ENCODE measurements around the gene MARCHF6. TPM values are rescaled to one million over a fixed set of nuclear protein-coding genes. Genes with fewer than 3 reads are reported as not detected.

MARCHF6 gene
- total RNA-seq, 4 donors from 2014 or later, result 76.5 to 121 (median 92.9) TPM

DNA sequence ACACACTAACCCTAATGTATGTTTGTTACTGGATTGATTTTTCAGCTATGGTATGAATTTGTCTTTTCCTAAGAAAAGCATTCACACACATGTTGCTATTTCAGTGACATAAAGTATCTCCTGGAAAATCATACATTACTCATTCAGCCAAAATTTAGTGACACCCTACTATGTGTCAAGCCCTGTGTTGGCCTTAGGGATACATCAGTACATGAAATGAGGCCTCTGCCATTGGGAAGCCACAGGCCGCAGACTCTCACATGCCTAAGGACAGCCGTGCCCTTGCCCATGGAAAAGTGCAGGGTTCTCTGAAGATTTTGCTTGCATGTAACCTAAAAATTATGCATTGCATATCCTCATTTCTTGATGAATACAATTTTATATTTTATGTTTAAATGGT lies 5.2 kb upstream of the MARCHF6 start:
- H3K27me3 ChIP-seq, result no peaks in the 10 kb centered on the region
- TF ChIP-seq, protein P1, sequence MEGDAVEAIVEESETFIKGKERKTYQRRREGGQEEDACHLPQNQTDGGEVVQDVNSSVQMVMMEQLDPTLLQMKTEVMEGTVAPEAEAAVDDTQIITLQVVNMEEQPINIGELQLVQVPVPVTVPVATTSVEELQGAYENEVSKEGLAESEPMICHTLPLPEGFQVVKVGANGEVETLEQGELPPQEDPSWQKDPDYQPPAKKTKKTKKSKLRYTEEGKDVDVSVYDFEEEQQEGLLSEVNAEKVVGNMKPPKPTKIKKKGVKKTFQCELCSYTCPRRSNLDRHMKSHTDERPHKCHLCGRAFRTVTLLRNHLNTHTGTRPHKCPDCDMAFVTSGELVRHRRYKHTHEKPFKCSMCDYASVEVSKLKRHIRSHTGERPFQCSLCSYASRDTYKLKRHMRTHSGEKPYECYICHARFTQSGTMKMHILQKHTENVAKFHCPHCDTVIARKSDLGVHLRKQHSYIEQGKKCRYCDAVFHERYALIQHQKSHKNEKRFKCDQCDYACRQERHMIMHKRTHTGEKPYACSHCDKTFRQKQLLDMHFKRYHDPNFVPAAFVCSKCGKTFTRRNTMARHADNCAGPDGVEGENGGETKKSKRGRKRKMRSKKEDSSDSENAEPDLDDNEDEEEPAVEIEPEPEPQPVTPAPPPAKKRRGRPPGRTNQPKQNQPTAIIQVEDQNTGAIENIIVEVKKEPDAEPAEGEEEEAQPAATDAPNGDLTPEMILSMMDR (IDR thresholded peaks at IDR 0.05), result no peak
- no peak for TF ChIP-seq EP300 (IDR thresholded peaks at IDR 0.05)
- no peak for TF ChIP-seq POLR2A (IDR thresholded peaks at IDR 0.05; ENCODE audit: low read depth)
- TF ChIP-seq POLR2AphosphoS5 (IDR thresholded peaks at IDR 0.05), result no peak
- DNase-seq (ENCODE audit: extremely low spot score), result no peak
- 90% methylated on average over 2 of the region's 2 CpGs for WGBS
- H3K4me1 ChIP-seq, result peaks cover 5 to 17% (median 12%) of the 10 kb centered on the region in 4 donors
- H3K4me3 ChIP-seq, result no peak overlapping the region
- no peaks in the 10 kb centered on the region for H3K36me3 ChIP-seq
- intact Hi-C loops (cut with DNase I), result no loop called here
- H3K9me3 ChIP-seq, result no peaks in the 10 kb centered on the region
- no peak overlapping the region for H3K27ac ChIP-seq (replicated peaks in 1 of 4)

DNA sequence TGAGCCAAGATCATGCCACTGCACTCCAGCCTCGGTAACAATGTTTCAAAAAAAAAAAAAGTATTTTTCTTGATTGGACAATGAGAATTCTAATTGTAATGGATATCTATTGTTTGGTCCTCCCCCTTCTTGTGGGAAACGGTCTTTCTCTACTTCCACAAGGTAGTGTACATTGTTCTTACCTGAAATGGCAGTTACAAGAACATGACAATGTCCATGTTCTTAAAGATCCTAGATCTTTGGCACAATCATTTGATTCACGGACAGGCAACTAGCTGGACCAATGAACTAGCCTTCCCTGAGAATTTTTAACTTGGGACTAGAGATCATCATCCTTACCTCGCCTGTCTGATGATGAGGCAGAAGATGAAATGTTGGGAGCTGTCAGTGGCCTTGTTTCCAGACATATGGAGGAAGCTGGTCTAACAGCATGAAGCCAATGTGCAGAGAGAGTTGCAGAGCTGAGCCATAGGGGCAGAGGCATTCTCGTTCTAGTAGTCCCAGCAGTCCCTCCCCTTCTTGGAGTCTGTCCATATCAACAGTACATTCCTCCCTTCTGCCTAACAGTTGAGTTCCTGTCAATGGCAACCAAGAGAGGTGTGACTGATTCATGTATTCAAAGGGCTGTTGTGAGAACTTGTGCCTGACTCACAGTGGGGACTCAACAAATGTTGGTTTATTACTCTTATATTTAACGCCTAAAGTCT lies 2.1 kb upstream of the MARCHF6 start:
- H3K4me1 ChIP-seq, result peaks cover 14 to 33% (median 26%) of the 10 kb centered on the region in 4 donors
- peak overlapping the region in 2 of 4 donors; percentile 97 to 98 for H3K27ac ChIP-seq (replicated peaks in 1 of 4)
- intact Hi-C loops (cut with DNase I), result loop anchor here (5.0 kb wide), 1 partner anchor 64 kb away; no protein-coding TSS in a partner anchor
- no peak overlapping the region for H3K4me3 ChIP-seq
- H3K36me3 ChIP-seq, result no peaks in the 10 kb centered on the region
- 87% methylated on average over 6 of the region's 6 CpGs for WGBS
- TF ChIP-seq EP300 (IDR thresholded peaks at IDR 0.05) (no peak), POLR2A (IDR thresholded peaks at IDR 0.05; ENCODE audit: low read depth) (no peak), POLR2AphosphoS5 (IDR thresholded peaks at IDR 0.05) (no peak)
- TF ChIP-seq, protein P1 (IDR thresholded peaks at IDR 0.05), result no peak
- H3K9me3 ChIP-seq, result no peaks in the 10 kb centered on the region
- H3K27me3 ChIP-seq, result no peaks in the 10 kb centered on the region
- DNase-seq (ENCODE audit: extremely low spot score), result no peak

DNA sequence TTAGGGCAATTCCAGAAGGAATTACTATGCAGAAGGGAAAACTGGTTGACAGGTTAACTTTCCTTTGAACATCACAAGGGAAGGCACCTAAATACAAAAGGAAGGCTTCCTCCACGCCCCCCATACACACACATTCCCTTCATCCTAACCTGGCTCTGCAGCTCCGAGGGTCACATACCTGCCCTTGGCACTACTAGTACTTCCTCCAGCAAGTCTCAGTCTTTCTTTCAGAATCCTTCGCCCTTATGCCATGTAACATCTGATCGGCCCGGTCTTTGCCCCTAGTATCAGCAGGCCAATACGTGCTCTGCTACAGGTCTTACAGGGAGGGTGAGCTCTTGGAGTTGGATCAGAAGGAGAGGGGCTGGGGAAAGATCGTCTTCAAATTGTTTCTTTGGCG lies 1.6 kb upstream of the MARCHF6 start:
- no peak for DNase-seq (ENCODE audit: extremely low spot score)
- 91% methylated on average over 8 of the region's 8 CpGs for WGBS
- Histone ChIP-seq H3K9me3 (no peaks in the 10 kb centered on the region), H3K36me3 (no peaks in the 10 kb centered on the region), H3K4me1 (peaks cover 19 to 38% (median 32%) of the 10 kb centered on the region in 4 donors), H3K27me3 (no peaks in the 10 kb centered on the region), H3K27ac (replicated peaks in 1 of 4) (peak overlapping the region; percentile 97 to 98 (median 98)), H3K4me3 (no peak overlapping the region)
- no peak for TF ChIP-seq POLR2AphosphoS5 (IDR thresholded peaks at IDR 0.05)
- TF ChIP-seq, protein P1 (IDR thresholded peaks at IDR 0.05), result no peak
- no peak for TF ChIP-seq EP300 (IDR thresholded peaks at IDR 0.05)
- TF ChIP-seq POLR2A (IDR thresholded peaks at IDR 0.05; ENCODE audit: low read depth), result no peak
- intact Hi-C loops (cut with DNase I), result loop anchor here (5.0 kb wide), 1 partner anchor 65 kb away; no protein-coding TSS in a partner anchor

DNA sequence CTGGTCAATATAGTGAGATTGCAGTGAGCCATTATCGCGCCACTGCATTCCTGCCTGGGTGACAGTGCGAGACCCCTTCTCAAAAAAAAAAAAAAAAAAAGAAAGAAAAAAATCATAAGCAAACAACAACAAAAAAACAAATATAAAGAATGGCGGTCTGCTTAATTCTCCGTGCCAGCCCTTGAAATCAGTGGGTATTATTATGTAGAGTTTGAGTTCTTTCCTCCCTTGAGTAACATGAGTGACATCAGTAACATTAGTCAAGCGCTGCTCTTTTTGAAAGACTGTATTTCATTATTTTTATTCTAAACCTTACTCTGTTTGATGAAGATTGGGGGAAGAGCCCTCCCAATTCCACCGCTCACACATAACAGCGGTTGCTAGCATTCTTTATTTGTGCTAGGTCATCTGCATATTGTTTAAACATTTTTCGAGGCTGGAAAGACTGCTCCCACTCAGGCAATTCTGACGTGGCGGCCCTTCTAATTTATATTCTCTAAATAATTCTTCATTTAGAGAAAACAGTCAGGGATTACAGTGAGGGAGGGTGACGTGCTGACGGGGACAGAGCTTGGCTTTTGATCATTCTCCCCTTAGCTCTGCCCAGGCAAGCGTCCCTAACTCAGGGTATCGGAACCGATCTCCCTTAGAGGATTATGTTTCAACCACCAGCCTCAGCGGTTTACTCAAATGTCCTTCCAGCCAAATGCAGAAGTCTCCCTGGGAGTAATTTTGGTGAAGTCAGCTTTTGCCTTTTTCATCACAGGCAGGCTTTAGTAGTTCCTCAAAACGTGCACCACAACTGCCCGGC lies 860 bp upstream of the MARCHF6 start:
- 25% methylated on average over 18 of the region's 19 CpGs for WGBS
- intact Hi-C loops (cut with DNase I), result loop anchor here (5.0 kb wide), 1 partner anchor 65 kb away; no protein-coding TSS in a partner anchor
- peak overlapping the region; percentile 83 to 97 (median 93) for H3K4me3 ChIP-seq
- H3K4me1 ChIP-seq, result peaks cover 23 to 46% (median 39%) of the 10 kb centered on the region in 4 donors
- no peak for TF ChIP-seq EP300 (IDR thresholded peaks at IDR 0.05)
- TF ChIP-seq POLR2AphosphoS5 (IDR thresholded peaks at IDR 0.05), result no peak
- TF ChIP-seq, protein P1 (IDR thresholded peaks at IDR 0.05), result no peak
- TF ChIP-seq POLR2A (IDR thresholded peaks at IDR 0.05; ENCODE audit: low read depth), result no peak
- no peaks in the 10 kb centered on the region for H3K36me3 ChIP-seq
- DNase-seq (ENCODE audit: extremely low spot score), result no peak
- no peaks in the 10 kb centered on the region for H3K9me3 ChIP-seq
- peak overlapping the region; percentile 97 to 98 (median 98) for H3K27ac ChIP-seq (replicated peaks in 1 of 4)
- no peaks in the 10 kb centered on the region for H3K27me3 ChIP-seq
